GM21390 (cell line): ENCODE results near the gene CSTB.

Experiments used
- ATAC-seq: cut with Tn5 transposase; IDR thresholded peaks from one replicate; pipeline ENCODE4 v1.9.1; 2021; ENCODE audit not compliant: unreplicated experiment

Gene CSTB

DNA sequence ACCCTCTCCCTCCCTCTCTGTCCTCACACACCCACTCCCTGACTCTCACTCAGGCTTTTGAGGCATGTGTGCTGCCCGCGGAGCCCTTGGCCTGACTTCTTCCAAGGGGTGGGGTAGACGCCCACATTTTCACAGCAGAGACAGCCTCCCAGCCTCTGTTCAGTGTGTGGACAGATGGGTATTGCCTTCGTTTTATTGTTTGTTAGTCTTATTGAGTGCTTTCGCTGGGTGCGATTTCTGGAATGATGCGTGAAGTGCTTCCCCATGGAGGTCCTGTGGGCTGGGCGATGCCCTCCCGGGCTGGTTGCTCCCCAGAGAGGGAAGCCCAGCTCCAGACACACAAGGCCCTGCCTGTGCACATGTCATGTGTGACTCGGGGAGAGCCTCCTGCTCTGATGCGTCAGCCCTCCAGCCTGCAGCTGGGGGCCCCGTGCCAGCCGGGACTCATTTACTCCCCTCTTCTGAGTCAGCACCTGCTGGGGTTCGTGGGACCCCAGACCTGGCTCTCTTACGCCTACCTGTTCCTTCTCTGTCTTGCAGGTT lies 42.5 kb downstream of the CSTB start:
- ATAC-seq: no peak

DNA sequence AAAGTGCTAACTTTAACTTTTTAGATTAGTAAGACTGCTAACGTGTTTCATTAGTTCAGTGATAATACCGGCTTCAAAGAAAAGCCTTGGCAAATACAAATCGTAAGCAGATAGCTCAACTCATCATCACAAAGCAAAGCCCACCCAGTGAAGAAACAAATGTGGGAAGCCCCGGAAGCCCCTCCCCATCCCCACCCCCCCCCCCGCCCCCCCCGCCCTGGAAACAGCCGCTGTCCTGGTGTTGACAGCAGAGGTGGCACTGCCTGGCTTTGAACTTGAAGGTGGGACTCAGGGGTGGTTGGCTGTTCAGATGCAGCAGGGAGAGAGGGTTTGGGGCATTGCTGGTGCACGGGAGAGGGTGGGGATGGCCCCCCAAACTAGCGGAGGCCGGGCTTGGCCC lies 43.0 kb downstream of the CSTB start:
- ATAC-seq: no peak

DNA sequence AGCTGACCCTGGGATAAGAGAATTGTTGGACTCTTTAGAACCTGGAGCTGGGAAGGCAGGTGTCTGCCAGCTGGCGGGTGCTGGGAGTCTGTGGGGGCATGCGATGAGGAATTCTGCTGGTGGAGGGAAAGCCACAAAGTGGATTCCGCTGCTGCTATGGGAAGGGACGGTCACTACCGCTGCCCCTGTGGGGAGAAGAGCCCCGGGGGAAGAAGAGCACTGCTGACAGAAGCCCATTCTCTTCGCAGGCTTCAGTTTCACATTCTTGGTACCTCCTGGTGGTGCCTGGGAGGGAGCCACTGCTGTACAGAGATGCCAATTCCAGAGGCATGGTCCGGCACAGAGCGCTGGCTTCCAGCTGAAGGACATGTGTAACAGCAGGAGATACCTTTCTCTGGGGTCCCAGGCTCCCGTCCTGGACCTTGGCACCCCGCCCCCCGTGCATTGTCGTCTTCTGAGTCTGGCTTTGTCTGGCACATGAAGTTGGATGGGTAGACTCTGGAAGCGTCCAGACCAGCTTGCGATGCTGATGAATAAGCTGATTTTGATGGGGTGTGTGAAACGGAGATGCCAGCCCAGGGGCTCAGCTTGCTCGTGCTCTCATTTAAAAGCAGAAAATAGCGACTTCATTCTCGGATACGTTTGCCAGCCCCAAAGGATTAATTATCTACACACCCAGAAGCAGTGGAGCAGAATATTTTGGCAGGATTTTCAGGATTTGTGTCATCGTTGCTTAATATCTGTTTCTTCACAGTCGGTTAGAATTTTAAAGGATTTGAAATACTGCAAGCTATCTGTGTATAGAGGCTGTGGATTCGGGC lies 44.0 kb downstream of the CSTB start:
- ATAC-seq: no peak

DNA sequence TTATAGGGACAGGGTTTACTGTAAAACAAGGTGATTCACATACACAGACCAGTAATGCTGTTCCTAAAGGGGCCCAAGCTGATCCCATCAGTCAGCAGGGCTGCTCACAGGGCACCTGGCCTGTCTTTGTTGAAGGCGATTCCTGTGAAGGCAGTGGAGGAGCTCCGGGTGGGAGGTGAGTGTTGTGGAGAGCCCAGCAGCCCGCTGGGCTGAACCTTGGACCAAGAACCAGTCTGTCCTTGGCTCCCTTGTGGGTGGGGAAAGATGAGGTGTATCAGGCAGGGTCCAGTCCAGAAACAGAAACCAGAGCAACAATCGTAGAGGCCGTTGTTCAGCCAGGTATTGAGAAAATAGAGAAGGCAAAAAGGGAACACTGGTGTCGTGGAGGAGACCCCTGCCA lies 44.6 kb downstream of the CSTB start:
- ATAC-seq: no peak

DNA sequence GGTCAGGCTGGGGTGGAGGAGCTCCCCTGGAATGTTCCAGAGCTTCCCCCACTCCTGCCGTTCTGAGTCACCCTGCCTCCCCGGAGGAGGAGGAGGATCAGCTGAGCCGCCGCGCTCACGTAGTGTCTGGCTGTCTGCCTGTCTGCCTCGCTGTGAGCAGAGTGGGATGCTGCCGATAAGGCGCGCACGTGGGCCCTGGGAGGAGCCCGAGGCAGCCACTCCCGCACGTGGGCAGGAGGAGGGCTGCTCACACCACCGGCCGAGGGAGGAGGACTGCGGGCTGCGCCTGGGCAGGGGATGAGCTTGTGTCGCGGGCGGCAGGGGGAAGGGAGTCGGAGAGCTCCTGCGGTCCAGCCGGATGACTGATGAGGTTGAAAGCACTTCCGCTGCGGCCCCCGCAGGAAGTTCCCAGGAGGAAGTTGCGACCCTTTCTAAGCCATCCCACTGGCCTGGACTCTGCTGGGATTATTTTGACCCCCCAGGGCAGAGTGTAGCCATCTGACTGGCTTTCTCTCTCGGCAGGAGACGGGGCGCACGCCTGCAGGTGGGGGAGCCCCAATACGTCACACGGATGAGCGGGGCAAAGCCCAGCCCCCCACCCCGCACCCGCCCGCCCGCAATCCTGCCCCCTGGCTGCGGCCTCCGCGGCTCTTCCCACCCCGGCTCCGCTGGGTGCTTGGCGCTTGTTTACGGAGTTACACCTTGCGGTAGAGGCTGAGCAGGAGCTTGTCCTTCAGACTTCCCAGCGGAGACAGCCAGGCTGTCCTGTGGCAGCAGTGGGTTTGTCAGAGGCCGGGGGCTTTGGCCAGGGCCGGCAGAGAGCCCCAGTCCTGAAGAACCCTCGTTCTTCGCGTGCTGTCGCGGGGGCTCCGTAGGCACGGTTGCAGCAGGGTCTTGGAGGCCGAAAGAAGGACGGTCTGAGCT lies 47.4 kb downstream of the CSTB start:
- peak; percentile 63 for ATAC-seq

DNA sequence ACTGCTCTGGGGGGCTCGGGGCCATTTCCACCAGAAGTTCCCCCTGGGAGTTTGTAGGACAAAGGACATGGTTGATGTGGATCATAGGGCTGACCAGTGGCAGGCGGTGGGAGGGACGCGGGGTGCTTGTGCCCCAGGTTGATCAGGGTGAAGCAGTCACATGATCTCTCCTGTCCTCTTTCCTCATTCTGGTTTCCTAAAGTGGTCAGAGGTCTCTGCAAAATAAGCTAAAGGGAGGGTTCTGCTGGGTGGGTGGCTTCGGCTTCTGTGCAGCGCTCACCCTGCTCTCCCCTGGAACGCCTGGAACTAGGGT lies 48.0 kb downstream of the CSTB start:
- no peak for ATAC-seq

DNA sequence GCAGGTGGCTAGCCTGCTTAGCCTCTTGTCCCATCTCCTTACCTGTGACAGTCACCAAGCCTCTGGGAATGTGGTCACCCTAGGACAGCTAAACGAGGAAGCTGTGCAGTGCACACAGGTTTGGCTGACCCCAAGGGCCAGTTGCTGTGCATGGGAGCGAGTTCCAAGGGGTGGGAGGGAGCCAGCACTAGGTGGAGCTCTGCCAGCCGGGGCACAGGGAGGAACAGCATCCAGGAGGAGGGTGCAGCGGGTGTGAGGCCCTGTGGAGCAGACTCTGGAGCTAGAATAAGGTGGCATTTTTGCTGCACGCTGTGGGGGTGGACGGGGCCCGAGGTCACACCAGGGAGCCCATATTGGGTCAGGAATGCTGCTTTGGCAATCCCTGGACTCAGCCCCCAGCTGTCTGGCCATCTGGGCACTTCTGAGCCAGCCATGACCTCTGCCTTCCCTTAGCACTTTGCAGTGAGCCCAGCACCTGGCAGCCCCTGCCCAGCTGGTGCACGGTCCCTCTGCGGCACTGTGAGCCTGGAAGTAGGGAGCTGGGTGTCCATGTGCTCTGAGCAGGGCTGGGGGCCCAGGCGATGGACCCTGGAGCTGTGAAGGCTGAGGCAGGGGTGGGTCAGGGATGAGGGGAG lies 48.5 kb downstream of the CSTB start:
- no peak for ATAC-seq

DNA sequence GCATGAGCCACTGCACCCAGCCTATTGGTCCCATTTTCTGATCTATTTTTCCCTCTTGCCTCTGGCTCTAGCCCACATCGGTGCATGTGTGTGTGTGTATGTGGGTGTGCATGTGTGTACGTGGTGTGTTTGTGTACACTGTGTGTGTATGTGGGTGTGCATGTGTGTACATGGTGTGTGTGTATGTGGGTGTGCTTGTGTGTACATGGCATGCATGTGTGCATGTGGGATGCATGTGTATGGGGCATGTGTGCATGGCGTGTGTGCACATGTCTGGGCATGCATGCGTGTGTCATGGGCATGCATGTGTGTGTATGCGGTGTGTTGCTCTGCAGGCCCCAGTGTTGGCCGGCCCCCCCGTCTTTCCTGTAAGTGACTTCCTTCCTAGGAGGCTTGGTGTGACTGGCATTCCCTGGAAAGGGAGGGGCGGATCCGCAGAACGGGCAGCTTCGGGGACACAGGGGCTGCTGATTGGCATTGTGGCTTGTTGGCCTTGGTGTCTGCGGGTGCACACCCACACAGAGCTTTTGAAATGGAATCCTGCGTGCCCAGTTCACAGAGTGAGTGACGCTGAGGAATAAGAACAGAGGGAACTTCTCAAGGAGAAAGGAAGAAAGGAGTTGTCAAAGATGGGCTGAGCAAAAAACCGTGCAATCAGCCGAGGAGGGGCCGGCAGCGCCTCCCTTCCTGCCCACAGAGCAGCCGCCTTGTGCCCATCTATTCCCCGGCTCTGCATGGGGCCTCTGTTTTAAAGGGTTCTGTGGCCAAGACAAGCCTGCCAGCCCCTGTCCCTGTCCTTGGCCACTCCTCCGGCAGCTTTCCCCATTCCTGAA lies 49.2 kb downstream of the CSTB start:
- no peak for ATAC-seq
